PC-9 (cell line): ENCODE results near the gene FSTL1. TPM values are rescaled to one million over a fixed set of nuclear protein-coding genes. Genes with fewer than 3 reads are reported as not detected.

Experiments
- BruUV-seq: library from RNA; stranded (reverse); fragments of 400-500 nt; replicated peaks from 2 replicates; lab custom pipeline; 2021; lab: Mats Ljungman, UMichigan
- CTCF ChIA-PET: fragments of 300-600 bp; sonication (Branson Sonifier 250); formaldehyde crosslinking; loops from one replicate; lab custom pipeline; 2022; ENCODE audit warnings: antibody characterized with exemption; lab: Charles Lee
- POLR2A ChIA-PET: fragments of 300-600 bp; sonication (Branson Sonifier 250); formaldehyde crosslinking; loops from one replicate; lab custom pipeline; 2022; ENCODE audit warnings: antibody characterized with exemption; ENCODE audit not compliant: unreplicated experiment; lab: Charles Lee
- DNase-seq, 2 experiments: peaks; one replicate each; pipeline versions ENCODE4 v3.0.0 to v3.0.0-alpha.2; 2015 to 2022; ENCODE audit warnings: mixed read lengths in 1 of 2
- H2AFZ ChIP-seq: fragments of 200-600 bp; sonication (generic); 2 replicates; pipeline ENCODE4 v1.8.1; 2017; ENCODE audit warnings: antibody characterized with exemption
- H3F3A ChIP-seq: fragments of 200-600 bp; sonication (generic); 2 replicates; pipeline ENCODE4 v1.8.1; 2017; ENCODE audit warnings: antibody characterized with exemption, mild to moderate bottlenecking, low read depth; ENCODE audit not compliant: insufficient read depth
- H3K27ac ChIP-seq: fragments of 200-600 bp; sonication (generic); 2 replicates; pipeline ENCODE4 v1.6.1; 2016; ENCODE audit warnings: mixed run types
- H3K27me3 ChIP-seq: fragments of 200-600 bp; sonication (generic); 2 replicates; pipeline ENCODE4 v1.6.1; 2016; ENCODE audit warnings: low read depth, mixed run types; ENCODE audit not compliant: insufficient read depth
- H3K36me3 ChIP-seq: fragments of 200-600 bp; sonication (generic); 2 replicates; pipeline ENCODE4 v1.6.1; 2016; ENCODE audit warnings: low read depth, mixed run types
- H3K4me1 ChIP-seq: fragments of 200-600 bp; sonication (generic); replicated peaks from 2 replicates; pipeline ENCODE4 v1.6.1; 2016; ENCODE audit warnings: mixed run types; ENCODE audit not compliant: insufficient read depth
- H3K4me2 ChIP-seq: fragments of 200-600 bp; sonication (generic); 2 replicates; pipeline ENCODE4 v1.6.1; 2017; ENCODE audit warnings: mixed run types
- H3K4me3 ChIP-seq: fragments of 200-600 bp; sonication (generic); 2 replicates; pipeline ENCODE4 v1.6.1; 2016; ENCODE audit warnings: mixed run types
- H3K79me2 ChIP-seq: fragments of 200-600 bp; sonication (generic); 2 replicates; pipeline ENCODE4 v1.6.1; 2017; ENCODE audit warnings: low read depth, mixed run types
- H3K9me2 ChIP-seq: fragments of 200-600 bp; sonication (generic); 2 replicates; pipeline ENCODE4 v1.8.1; 2017; ENCODE audit warnings: mild to moderate bottlenecking; ENCODE audit not compliant: insufficient read depth
- H3K9me3 ChIP-seq: fragments of 200-600 bp; sonication (generic); 2 replicates; pipeline ENCODE4 v1.8.1; 2016; ENCODE audit warnings: low read depth; ENCODE audit not compliant: insufficient read depth
- H4K20me1 ChIP-seq: fragments of 200-600 bp; sonication (generic); 2 replicates; pipeline ENCODE4 v1.8.1; 2017; ENCODE audit not compliant: insufficient read depth
- CTCF ChIP-seq: fragments of 200-600 bp; sonication (generic); conservative IDR thresholded peaks from 2 replicates; pipeline ENCODE4 v1.6.1; 2017; ENCODE audit warnings: mixed run types, antibody characterized with exemption, mild to moderate bottlenecking, moderate library complexity
- EZH2 ChIP-seq: fragments of 200-600 bp; sonication (generic); IDR thresholded peaks from 2 replicates; pipeline ENCODE4 v1.8.0; 2017; ENCODE audit warnings: antibody characterized with exemption, low read depth
- intact Hi-C: fragments of 100-400 bp; cut with micrococcal nuclease; formaldehyde crosslinking; loops from one replicate; pipeline ENCODE4 v1.10.0; 2022; ENCODE audit not compliant: unreplicated experiment
- total RNA-seq: library from RNA; stranded (reverse); gene quantifications from 2 replicates; pipeline ENCODE4 v1.2.3, GENCODE V29; 2021

Gene FSTL1
- total RNA-seq, 1 experiment from 2014 or later: 225 TPM

GRCh38 chr3:120348065-120348990 is 102.5 kb downstream of the FSTL1 start:
- H3K79me2 ChIP-seq: peaks cover 59% of the 10 kb centered on the region
- peaks cover 25% of the 10 kb centered on the region for H3K4me1 ChIP-seq
- H3K27me3 ChIP-seq: no peaks in the 10 kb centered on the region
- CTCF ChIA-PET: interaction anchor here (0.7 kb wide), 1 partner anchor 204 kb away, joined by 4 read pairs; no protein-coding TSS in a partner anchor
- no peaks in the 10 kb centered on the region for H3K9me3 ChIP-seq
- no peak for TF ChIP-seq EZH2
- no peak for TF ChIP-seq CTCF
- intact Hi-C loops: no loop called here
- H3F3A ChIP-seq: peaks cover 9% of the 10 kb centered on the region
- H3K4me2 ChIP-seq: peak overlapping the region; percentile 93
- H3K36me3 ChIP-seq: no peaks in the 10 kb centered on the region; the same call in 1 of the 2 replicates
- TSS peak; percentile 33 for BruUV-seq
- POLR2A ChIA-PET: interaction anchor here (0.6 to 0.7 kb wide), 5 partner anchors 125 to 738 kb away, joined by 3 to 8 read pairs (median 7); no protein-coding TSS in a partner anchor
- H4K20me1 ChIP-seq: peaks cover 2% of the 10 kb centered on the region
- peak overlapping the region; percentile 60 for H3K27ac ChIP-seq
- H3K9me2 ChIP-seq: no peaks in the 10 kb centered on the region
- peak overlapping the region; percentile 82 for H3K4me3 ChIP-seq
- no peak for DNase-seq
- H2AFZ ChIP-seq: peak overlapping the region; percentile 95

- Histone ChIP-seq H2AFZ (no peak overlapping the region), H3K4me2 (no peak overlapping the region), H3K4me3 (no peak overlapping the region), H3K9me3 (no peaks in the 10 kb centered on the region; the same call in 1 of the 2 replicates), H4K20me1 (peaks cover 2% of the 10 kb centered on the region), H3K79me2 (peaks cover 93% of the 10 kb centered on the region), H3K9me2 (no peaks in the 10 kb centered on the region), H3K27ac (no peak overlapping the region), H3K36me3 (peaks cover under 1% of the 10 kb centered on the region; the same call in 1 of the 2 replicates), H3K4me1 (peaks cover 12% of the 10 kb centered on the region), H3K27me3 (no peaks in the 10 kb centered on the region), H3F3A (no peaks in the 10 kb centered on the region)
- TF ChIP-seq EZH2 (no peak), CTCF (no peak)
- no TSS peak for BruUV-seq
- no peak for DNase-seq
- ChIA-PET CTCF (no interaction called here), POLR2A (interaction anchor here (0.6 kb wide), 1 partner anchor 252 kb away, joined by 3 read pairs; the partner anchor contains the start of gene NDUFB4)
- intact Hi-C loops: loop anchor here (5.0 kb wide), 1 partner anchor 327 kb away; no protein-coding TSS in a partner anchor
Measured at GRCh38 chr3:120344349-120344748, 106.4 kb downstream of the FSTL1 start.

Other genes with a start within 250 kb of the FSTL1 start
- 2.8 and 3.0 TPM in 2 replicates for gene GPR156, start 165.8 kb downstream of the FSTL1 start, total RNA-seq
- gene LRRC58, start 101.6 kb downstream of the FSTL1 start, total RNA-seq: 22.2 and 28.9 TPM in 2 replicates
- gene NDUFB4, start 145.3 kb upstream of the FSTL1 start, total RNA-seq: 152 and 217 TPM in 2 replicates
- gene HGD, start 231.2 kb upstream of the FSTL1 start, total RNA-seq: 0.65 and 0.85 TPM in 2 replicates